NT2/D1 (cell line): Measurements from ENCODE around the gene SCAPER.

Experiments
- SUZ12 ChIP-seq: IDR thresholded peaks from 2 replicates; pipeline ENCODE4 v1.6.1; 2011; ENCODE audit not compliant: insufficient read length, insufficient read depth; ENCODE audit errors: extremely low read depth
- YY1 ChIP-seq: IDR thresholded peaks from 2 replicates; pipeline ENCODE4 v1.6.1; 2011; ENCODE audit not compliant: insufficient read length, insufficient read depth
- ZNF274 ChIP-seq: IDR thresholded peaks from 2 replicates; pipeline ENCODE4 v1.6.1; 2011; ENCODE audit warnings: mild to moderate bottlenecking, low read depth, low read length

- no peak for TF ChIP-seq ZNF274
- TF ChIP-seq SUZ12: no peak
- TF ChIP-seq YY1: no peak
These were observed 552.0 kb downstream of the SCAPER start for GRCh38 chr15:76353023-76353577.
